Middle frontal gyrus (tissue), 1 donor: ENCODE measurements around the gene SLC30A7.
A peak's percentile ranks its signal among the peaks of the same experiment; 100 is the strongest.
"Not testable (repeated sequence)": the region's sequence is repeated elsewhere in the genome, so short reads cannot be mapped to it uniquely, and the experiment has no call there.

Experiments used
- DNase-seq: peaks from one replicate; pipeline ENCODE4 v3.0.0-alpha.2; 2015; ENCODE audit warnings: low spot score; ENCODE audit errors: extremely low spot score

The SLC30A7 gene

DNA sequence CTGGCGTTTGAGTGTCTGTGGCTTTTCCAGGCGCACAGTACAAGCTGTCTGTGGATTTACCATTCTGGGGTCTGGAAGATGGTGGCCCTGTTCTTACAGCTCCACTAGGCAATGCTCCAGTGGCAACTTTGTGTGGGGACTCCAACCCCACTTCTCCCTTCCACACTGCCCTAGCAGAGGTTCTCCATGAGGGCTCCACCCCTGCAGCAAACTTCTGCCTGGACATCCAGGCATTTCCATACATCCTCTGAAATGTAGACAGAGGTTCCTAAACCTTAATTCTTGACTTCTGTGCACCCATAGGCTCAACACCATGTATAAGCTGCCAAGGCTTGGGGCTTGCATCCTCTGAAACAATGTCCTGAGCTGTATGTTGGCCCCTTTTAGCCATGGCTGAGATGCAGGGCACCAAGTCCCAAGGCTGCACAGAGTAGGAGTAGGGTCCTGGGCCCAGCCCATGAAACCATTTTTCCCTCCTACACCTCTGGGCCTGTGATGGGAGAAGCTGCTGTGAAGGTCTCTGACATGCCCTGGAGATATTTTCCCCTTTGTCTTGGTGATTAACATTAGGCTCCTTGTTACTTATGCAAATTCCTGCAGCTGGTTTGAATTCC lies 5.9 kb upstream of the SLC30A7 start:
- DNase-seq, result not testable (repeated sequence)

- DNase-seq, result no peak
These were observed 4.5 kb upstream of the SLC30A7 start for GRCh38 chr1:100891380-100891779.

GRCh38 chr1:100892554-100892953 lies 3.3 kb upstream of the SLC30A7 start:
- DNase-seq, result no peak

DNA sequence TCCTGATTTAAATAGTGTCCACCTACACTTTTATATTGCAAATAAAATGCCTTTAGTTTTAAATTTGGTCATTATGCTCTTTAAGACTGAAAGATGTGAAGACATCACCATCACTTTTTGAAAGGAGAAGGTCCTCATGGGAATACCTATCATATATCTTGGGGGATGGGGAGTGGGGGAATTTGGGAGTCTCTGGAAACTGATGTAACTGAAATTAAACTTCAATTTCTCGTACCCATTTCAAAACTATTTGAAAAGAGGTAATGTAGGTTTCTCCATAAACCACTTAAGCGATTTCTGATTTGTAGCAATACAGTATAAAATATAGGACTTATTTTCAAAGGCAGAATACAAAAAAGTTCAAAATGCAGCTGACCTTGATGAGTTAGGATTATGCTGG lies 2.2 kb upstream of the SLC30A7 start:
- DNase-seq, result no peak

DNA sequence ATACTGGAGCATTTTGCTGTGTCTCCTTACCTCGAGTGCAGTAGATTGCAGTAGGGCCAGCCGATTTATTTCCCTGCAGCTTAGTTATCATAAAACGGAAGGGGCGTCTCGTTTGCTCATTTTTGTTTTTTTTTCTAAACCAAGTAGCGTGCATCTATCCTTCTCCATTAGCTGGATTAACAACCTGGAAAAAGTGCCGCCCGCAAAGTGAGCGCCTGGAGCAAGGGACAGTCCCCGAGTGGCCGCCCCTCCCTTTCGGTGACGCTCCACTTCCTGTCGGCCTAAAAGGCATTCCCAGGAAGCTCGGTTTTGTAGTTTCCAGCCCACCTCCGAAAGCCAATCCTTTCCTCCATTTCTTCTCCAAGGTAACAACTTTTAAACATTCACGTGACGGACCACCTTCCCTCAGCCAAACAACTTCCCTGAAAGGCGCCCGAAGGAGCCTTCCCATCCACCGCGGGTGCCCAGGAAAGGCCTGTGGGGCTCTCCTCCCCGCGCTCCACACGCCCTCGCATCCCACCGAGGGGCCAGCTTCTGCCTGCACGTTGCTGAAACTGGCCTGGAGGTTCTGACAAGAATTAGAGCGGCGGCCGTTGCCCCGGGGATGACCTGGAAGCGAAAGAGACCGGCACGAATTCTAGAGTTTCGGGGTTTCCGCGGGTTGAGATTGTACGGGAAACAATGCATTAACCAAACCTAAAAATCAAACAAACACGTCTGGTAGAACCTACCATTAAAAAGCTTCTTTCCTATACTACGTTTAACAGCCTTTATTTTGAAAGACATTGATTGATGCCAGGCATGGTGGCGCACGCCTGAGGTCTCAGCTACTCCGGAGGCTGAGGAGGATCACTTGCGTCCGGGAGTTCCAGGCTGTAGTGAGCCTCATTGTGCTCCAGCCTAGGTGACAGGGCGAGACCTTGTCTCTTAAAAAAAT lies 1.0 kb upstream of the SLC30A7 start, which contains the start of gene EXTL2:
Gene EXTL2 (minus strand): TSS at position 240 of the 937 bp plus-strand sequence. CDS start 6,085 bp downstream, outside the sequence.
- peak; percentile 82 for DNase-seq

DNA sequence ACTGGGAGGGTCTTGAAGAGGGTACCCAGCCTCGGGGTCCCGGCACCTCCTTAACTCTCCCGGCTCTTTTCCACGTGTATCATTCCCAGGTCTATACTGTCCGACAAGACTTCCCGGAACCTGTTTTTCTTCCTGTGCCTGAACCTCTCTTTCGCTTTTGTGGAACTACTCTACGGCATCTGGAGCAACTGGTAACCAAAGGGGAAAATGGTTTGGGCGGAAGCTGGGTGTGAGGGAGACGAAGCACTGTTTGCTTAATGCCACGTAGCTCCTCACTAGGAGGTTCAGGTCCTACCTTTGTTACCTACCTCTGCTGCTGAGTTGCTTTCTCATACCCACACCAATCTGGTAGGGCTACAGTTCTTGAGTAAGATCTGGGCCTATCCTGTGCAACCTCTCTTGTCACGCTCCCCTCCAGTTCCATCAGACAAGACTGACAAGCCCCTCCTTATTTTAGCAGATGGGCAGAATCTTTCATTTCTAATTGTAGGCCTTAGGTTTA lies 642 bp downstream of the SLC30A7 start:
- DNase-seq, result no peak

DNA sequence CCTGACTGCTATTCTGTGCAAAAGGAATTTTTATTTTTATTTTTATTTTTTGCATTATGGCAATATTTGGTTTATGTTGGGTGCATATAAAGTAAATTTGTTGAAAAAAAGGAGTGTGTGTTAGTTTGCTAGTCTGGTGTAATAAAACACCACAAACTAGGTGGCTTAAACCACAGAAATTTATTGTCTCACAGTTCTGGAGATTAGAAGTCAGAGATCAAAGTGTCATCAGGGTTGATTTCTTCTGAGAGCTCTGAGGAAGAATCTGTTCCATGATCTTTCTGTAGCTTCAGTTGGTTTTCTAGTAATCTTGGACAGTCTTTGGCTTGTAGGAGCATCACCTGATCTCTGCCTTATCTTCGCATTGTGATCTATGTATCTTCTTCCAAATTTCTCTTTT lies 6.5 kb downstream of the SLC30A7 start:
- no peak for DNase-seq

GRCh38 chr1:100903777-100904176 lies 7.9 kb downstream of the SLC30A7 start:
- DNase-seq, result no peak

- DNase-seq, result no peak
These were observed 8.6 kb downstream of the SLC30A7 start for GRCh38 chr1:100904528-100904927.

DNA sequence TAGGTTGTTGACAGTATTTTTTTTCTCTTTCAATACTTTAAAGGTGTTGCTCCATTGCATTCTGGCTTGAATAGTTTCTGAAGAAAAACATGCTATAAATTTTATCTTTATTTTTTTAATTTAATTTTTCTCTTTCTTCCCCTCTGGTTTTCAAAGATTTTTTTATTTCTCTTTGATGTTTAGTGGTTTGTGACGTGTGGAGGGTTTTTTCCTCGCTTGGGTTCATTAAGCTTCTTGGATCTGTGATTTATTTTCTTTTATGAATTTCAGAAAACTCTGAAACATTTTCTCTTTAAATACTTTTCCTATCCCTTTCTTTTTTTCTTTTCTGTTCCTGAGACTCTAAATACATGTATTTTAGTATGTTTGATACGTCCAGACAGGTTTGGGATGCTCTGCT lies 9.3 kb downstream of the SLC30A7 start:
- no peak for DNase-seq

DNA sequence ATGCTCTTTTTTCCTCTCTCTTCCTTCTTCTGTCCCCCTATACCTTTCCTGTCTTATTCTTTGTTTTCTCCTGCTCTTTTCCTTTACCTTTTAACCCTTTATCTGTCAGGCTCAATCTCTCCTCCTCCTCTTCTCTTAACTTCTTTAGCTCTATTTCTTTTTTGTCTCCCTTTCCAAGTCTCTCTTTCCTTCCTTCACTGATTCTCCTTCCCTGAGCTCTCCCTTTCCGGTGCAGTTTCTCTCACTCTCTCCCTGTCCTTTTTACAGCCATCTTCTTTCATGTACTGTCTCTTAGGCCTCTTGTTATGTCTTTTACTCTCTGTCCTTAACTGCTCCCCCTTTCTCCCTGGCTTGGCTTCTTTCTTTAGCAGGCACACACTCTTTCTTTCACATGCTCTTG lies 12.0 kb downstream of the SLC30A7 start:
- DNase-seq, result no peak

- DNase-seq, result no peak
These were observed 13.1 kb downstream of the SLC30A7 start for GRCh38 chr1:100909018-100909417.

GRCh38 chr1:100912019-100912418 lies 16.1 kb downstream of the SLC30A7 start:
- no peak for DNase-seq

GRCh38 chr1:100921110-100921706 lies 25.3 kb downstream of the SLC30A7 start:
- DNase-seq, result no peak

DNA sequence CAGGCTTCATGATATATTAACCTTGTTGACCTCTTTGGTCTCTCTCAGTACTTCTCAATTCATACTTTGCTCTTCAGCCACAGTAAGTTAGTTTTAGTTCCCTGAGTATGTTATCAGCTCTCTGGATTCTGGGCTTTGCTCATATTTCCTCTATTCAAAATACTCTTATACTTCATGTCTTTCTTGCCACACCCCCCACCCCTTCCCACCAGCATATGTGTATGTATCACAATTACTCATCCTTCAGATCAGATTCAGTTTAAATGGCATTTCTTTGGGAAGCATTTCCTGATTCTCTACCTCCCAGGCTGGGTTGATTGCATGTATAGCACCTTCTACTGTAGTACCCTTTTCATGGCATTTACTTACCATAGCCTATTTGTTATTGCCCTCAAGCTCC lies 28.3 kb downstream of the SLC30A7 start:
- no peak for DNase-seq

DNA sequence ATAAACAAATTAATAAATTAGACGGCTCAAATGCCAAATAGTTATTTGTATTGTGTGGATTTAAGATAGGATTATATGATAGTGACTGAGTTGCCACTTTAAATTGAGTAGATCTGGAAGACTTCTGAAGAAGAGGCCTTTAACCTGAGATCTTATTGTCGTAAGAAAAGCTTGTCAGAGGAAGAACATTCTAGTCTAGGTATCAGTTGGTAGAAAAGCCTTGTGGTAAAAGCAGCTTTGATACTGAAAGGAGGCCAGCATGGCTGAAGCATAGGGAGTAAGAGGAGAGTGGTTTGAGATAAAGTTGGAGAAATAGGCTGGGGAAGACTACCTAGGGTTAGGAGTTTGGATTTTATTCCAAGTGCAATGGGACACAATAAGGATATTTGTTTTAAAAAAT lies 29.1 kb downstream of the SLC30A7 start:
- no peak for DNase-seq

DNA sequence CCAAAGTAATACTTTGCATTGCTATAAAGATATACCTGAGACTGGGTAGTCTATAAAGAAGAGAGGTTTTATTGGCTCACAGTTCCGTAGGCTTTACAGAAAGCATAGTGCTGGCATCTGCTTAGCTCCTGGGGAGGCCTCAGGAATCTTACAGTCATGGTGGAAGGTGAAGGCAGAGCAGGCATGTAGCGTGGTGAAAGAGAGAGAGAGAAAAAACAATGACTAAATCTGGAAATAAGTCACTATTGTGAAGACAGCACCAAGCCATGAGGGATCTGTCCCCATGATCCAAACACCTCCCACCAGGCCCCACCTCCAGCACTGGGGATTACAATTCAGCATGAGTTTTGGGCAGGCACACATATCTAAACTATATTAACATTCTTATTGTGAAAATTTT lies 30.4 kb downstream of the SLC30A7 start:
- no peak for DNase-seq

- no peak for DNase-seq
These were observed 31.4 kb downstream of the SLC30A7 start for GRCh38 chr1:100927276-100927675.

- DNase-seq, result no peak
These were observed 32.2 kb downstream of the SLC30A7 start for GRCh38 chr1:100928128-100928527.

DNA sequence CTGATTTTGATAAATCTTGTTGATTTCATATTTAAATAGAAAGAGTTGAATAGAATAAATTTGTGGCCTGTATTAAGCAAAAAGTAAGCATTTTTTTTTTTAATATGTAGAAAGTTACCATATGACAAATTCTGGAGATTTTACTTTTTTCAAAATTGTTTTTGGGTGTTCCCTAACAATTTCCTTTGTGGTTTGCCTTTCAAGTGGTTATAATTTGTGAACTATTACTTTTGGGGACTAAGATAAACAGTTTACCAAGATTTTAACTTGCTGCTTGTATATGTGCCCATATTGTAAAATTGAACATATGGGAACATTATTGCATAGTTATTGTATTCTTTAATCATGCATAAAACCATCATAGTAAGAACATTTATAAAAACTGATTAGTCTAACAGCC lies 34.6 kb downstream of the SLC30A7 start:
- no peak for DNase-seq

GRCh38 chr1:100931716-100932115 lies 35.8 kb downstream of the SLC30A7 start:
- DNase-seq, result no peak

DNA sequence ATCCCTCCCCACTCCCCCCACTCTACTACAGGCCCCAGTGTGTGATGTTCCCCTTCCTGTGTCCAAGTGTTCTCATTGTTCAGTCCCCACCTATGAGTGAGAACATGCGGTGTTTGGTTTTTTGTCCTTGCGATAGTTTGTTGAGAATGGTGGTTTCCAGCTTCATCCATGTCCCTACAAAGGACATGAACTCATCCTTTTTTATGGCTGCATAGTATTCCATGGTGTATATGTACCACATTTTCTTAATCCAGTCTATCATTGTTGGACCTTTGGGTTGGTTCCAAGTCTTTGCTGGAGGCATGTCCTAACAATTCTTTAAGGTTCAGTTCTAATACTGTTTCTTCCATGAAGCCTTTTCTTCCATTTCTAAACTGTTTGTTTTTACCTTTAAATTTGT lies 37.7 kb downstream of the SLC30A7 start:
- not testable (repeated sequence) for DNase-seq
